GM12865 (cell line): Measurements from ENCODE around the gene PRUNE2.

Source experiments
- DNase-seq: peaks from one replicate; pipeline ENCODE4 v3.0.0; 2010; ENCODE audit warnings: low read depth
- H3K4me3 ChIP-seq: 2 replicates; pipeline ENCODE4 v1.5.1; 2011; ENCODE audit warnings: mild to moderate bottlenecking, low read depth, low read length, control low read depth
- CTCF ChIP-seq: IDR thresholded peaks from 2 replicates; pipeline ENCODE4 v1.5.1; 2011; ENCODE audit warnings: low read length, control low read depth, low read depth, inconsistent platforms; ENCODE audit not compliant: insufficient read depth; ENCODE audit errors: missing control alignments

Gene PRUNE2

GRCh38 chr9:76581731-76582130, 324.2 kb downstream of the PRUNE2 start:
- DNase-seq: no peak
- H3K4me3 ChIP-seq: no peak overlapping the region
- no peak for TF ChIP-seq CTCF

GRCh38 chr9:76580820-76581219, 325.1 kb downstream of the PRUNE2 start:
- no peak for DNase-seq
- TF ChIP-seq CTCF: no peak
- no peak overlapping the region for H3K4me3 ChIP-seq

- no peak for TF ChIP-seq CTCF
- DNase-seq: no peak
- H3K4me3 ChIP-seq: no peak overlapping the region
Observed at GRCh38 chr9:76580188-76580587, 325.7 kb downstream of the PRUNE2 start.

- no peak for TF ChIP-seq CTCF
- DNase-seq: peak; percentile 68
- H3K4me3 ChIP-seq: no peak overlapping the region
Observed at GRCh38 chr9:76576344-76576743, 329.6 kb downstream of the PRUNE2 start.

DNA sequence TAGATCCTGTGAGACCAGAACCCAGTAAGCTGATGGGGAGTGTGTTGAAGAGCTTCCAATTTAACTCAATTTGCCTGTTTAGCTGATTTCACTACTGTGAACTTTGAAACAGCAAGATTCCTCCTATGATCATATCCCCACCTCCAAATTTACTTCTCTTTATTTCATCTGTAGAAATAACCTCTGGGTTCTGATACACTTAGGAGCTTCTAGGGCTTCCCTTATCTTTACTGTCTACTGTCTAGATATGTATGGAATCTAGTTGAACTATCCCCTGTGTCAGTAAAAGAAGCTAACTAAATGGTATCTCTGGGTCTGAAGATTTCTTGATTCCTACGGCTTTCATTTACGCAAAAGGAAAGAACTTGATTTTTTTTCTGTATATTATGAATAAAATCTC, 330.2 kb downstream of the PRUNE2 start:
- no peak for TF ChIP-seq CTCF
- no peak overlapping the region for H3K4me3 ChIP-seq
- DNase-seq: no peak

DNA sequence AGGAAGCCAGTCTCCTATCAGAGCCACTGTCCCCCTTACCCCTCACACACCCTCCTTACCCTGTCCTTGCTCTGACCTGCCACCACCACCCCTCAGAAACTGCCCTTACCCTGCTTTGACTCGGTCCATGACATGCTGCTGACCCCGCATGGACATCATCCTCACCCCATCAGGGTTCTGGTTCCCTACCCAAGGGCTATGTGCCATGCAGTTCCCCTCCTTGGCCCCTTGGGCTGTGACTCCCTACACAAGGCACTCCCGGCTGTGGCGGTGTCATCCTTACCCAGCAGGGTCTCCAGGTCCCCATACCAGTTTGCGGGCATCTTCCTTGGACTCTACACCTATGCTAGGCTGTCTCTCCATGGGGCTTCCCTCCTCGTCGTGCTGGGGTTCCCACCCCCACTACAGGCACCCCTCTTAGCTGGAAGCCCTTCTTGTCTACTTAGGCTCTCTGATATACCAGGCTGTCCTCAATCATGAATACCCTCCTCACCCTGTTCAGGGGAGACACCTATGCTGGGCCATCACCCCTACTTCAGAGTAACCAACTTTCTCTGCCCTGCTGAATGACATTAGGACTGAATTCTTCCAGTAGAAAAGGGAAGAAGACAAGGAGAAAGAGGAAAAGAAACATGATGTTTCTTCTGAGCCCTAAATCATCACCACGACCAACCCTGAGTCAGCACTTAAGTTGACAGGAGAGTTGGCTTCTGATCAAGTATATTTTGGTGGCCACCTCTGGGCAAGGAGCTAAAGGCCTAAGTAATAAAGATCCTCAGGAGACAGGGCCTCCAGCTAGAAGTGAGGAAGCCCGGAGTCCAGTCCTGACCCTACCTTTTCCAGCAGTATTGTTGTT, 331.8 kb downstream of the PRUNE2 start:
- DNase-seq: no peak
- no peak overlapping the region for H3K4me3 ChIP-seq
- no peak for TF ChIP-seq CTCF

DNA sequence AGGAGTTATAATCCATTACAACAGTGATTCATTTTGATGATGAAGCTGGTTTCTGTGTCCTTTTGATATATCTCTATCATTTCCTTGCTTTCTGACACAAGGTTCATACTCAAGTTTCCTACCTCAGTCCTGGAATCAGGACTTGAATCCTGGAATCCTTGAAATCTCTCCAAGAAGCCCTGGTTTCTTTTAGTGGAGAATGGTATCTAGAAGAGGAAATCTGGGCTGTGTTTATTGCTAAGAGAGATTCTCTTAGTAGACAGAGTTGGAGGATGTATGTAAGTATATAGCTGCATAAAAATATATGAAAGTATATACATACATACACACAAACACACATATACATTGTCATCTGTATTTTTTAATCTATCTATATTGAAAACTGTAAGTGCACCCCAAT, 332.5 kb downstream of the PRUNE2 start:
- no peak for DNase-seq
- TF ChIP-seq CTCF: no peak
- H3K4me3 ChIP-seq: no peak overlapping the region
